Activated CD4-positive, alpha-beta T cell treated with anti-CD3 and anti-CD28 coated beads for 48 hours (primary cell): Measurements from ENCODE around the gene LEMD2.

Experiments
- DNase-seq: peaks from one replicate; pipeline ENCODE4 v3.0.0-alpha.2; 2020

LEMD2 gene

DNA sequence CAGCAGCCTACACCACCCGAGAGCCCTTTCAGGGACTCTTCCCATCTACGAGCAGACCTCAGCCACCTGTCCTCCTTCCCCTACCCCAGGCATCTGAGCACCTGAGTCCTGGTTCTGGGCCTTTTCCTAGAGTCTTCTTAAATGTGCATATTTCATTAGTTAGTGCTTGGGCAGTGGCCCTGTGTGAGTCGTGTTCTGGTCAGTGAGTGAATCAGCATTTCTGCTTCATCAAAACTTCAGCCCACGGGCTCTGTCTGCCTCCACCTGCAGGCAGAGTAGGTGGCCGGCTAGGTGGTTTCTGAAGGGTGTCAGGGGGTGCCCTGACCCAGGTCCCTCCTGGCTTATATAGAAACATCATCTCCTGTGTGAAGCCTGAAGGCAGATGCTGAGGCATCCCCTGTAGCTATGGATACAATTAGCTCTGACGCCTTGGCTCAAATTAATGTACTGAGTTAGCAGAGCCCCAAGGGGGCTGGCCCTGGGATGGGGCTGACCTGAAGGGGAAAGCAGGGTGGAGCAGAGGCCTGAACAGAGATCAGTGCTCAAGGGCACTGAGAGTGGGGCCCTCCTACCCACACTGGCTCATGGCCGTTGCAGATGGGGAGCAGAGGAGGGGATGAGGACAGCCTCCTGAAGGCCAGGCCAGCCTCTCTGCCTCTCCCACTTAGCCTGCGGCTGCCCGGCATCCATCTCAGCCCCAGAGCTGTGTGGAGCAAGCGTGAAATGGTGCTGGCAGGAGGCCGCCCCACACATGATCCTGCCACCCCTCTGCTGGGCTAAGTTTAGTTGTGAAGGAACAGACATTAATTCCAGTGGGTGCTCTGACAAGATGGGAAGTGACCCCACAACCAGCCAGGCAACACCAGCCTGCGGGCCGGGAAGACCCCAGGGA, 55.9 kb downstream of the LEMD2 start:
- DNase-seq = no peak

- no peak for DNase-seq
Measured at GRCh38 chr6:33732385-33732784, 56.5 kb downstream of the LEMD2 start.

GRCh38 chr6:33731751-33732282, 57.1 kb downstream of the LEMD2 start:
- no peak for DNase-seq

GRCh38 chr6:33731035-33731434, 57.9 kb downstream of the LEMD2 start:
- DNase-seq = no peak

DNA sequence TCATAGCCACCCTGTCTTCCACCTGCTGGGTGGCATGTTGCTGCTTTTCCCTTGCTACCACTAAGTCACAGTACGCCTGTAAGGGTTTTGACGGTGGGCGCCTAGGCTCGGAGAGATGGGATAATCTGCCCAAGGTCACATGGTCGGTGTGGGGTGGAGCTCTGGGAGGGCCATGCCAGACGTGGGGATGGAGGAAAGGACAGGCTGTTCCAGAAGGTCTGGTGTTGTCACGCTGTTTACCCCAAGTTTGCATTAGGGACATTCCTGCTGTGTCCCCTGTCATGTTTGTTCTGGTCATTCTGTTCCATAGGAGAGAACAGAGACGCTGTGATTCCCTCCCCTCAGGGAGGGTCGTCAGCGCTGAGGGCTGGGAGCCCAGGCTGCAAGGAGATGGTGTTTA, 58.3 kb downstream of the LEMD2 start:
- DNase-seq = no peak

GRCh38 chr6:33729059-33729458, 59.9 kb downstream of the LEMD2 start:
- DNase-seq = no peak

GRCh38 chr6:33728438-33728837, 60.5 kb downstream of the LEMD2 start:
- no peak for DNase-seq

GRCh38 chr6:33727932-33728331, 61.0 kb downstream of the LEMD2 start:
- DNase-seq = no peak

- DNase-seq = no peak
Measured at GRCh38 chr6:33727126-33727525, 61.8 kb downstream of the LEMD2 start.

DNA sequence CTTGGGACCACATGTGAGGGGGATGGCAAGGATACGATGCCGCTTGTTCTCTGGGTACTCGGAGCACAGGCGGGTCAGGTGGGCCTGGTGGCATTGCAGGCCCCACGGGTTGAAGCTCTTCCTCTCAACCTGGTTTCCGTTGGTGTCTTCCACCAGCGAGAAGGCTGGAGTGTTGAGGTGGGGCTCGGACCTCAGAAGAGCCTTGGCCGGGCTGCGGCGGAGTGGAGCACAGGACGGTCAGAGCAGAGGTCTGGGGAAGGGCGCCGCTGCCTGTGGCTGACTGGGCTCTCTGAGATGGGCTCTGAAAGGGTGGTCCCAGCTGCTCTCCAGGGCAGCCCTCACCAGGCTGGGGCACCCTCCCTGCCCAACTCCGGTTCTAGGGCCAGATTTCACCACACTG, 62.2 kb downstream of the LEMD2 start:
- DNase-seq = no peak

GRCh38 chr6:33725891-33726673, 62.8 kb downstream of the LEMD2 start:
- no peak for DNase-seq

- DNase-seq = no peak
Measured at GRCh38 chr6:33725222-33725621, 63.7 kb downstream of the LEMD2 start.

DNA sequence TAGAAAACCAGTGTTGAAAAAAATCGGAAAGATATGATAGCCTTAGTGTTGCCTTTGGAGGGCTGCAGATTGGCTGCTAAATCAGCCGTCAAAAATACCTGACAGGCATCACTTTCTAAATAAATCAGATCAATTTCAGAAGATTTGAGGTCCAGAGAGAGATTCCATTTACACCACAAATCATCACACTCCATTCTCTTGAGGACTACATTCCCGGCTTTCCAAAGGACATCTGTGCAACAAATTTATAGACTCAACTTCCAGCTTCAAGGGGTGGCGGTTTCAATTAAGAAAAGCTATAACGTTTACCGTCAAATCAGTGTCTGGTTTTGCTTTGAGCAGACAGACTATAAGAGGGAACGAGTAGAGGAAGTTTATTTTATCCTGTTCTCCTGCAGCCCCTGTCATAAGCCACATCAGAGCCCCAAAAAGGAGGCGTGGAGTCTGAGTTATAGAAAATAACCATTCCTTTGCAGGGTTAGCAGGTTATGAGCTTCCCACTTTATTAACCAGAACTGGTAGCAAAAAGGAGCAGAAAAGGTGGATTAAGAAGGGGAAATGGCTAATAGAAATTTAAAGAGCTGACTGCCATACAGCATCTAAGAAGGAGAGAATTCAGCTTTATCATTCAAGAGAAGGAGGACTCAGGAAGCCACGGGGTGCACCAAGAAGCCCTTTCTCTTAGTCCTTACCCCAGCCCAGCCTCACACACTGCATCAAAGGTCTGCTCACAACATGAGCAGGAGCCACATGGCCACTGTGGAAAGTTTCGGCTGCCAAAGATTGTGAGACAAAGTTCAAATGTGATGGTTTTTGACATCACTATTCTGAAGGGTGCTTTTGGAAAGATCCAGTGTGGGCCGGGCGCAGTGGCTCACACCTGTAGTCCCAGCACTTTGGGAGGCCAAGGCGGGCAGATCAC, 64.6 kb downstream of the LEMD2 start:
- no peak for DNase-seq

DNA sequence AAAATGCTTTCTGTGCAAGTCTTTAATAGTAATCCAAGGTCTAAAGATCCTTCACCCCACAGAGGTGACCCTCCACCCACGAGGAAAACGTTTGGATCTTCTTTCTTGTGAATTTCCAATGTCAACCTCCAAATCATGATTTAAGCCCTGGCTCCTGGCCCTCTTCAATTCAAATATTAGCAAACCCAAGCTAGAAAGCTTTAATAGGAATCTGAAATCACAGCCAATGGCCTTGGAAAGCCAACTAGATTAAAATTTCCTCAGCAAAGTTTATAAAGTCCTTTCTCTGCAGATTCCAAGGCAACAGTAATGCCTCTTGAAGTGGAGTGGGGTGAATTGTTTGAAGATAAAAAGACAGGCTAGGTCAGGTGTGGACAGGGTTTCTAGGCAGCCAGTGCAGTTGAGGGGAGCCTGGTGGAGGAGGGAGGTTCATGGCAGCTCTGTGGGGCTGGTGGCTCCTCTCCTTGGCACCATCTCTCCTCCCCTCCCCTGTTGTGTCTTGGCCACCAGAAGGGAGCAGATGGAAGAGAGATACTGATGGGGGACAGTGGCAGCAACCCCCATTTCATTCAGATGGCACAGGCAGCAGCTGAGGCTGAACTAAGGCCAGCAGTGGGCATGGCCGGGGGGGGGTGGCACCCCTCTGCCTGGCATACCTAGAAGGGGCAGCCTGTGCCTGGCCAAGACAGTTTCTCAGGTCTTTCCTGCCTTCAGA, 65.4 kb downstream of the LEMD2 start:
- no peak for DNase-seq

DNA sequence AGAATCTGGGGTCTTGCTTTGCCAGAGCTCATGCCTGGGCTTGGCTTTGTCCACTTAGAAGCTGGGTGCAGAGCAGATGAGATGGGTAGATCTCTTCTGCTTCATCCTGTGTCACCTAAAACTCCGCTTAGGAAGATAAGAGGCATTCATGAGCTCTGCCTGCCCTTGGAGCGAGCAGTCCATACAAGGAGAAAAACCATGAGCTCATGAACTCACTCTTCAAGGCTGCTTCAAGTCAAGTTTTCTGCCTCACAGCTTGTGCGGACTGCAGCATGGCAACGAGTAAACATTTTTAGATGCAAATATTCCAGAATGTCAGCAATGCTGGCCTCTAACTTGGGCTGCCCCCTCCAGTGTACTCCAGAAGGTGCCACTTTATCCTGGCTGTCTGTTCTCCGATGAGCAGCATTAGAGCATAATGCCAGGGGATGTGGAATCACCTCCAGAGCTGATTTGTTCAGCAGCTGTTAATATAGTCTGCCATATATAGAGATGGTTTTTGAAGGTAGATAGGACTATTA, 66.8 kb downstream of the LEMD2 start:
- DNase-seq = no peak

- no peak for DNase-seq
Measured at GRCh38 chr6:33721508-33721907, 67.4 kb downstream of the LEMD2 start.
